Upper lobe of right lung (tissue), 1 donor: ENCODE measurements around the gene STARD10. TPM values are rescaled to one million over a fixed set of nuclear protein-coding genes. Genes with fewer than 3 reads are reported as not detected.
A peak's percentile ranks its signal among the peaks of the same experiment; 100 is the strongest.

Source experiments
- ATAC-seq: fragments of 200-7000 bp; cut with Tn5 transposase; one replicate; pipeline ENCODE4 v1.9.1; 2020; ENCODE audit warnings: mild to moderate bottlenecking, moderate library complexity
- DNase-seq: peaks from one replicate; pipeline ENCODE4 v3.0.0-alpha.2; 2020
- H3K27ac ChIP-seq: fragments of 200-600 bp; one replicate; pipeline ENCODE4 v1.8.0; 2022
- H3K27me3 ChIP-seq: fragments of 200-600 bp; one replicate; pipeline ENCODE4 v1.8.0; 2022; ENCODE audit warnings: mild to moderate bottlenecking
- H3K36me3 ChIP-seq: fragments of 200-600 bp; one replicate; pipeline ENCODE4 v1.8.0; 2022
- H3K4me1 ChIP-seq: fragments of 200-600 bp; one replicate; pipeline ENCODE4 v1.8.0; 2022
- H3K4me3 ChIP-seq: fragments of 200-600 bp; one replicate; pipeline ENCODE4 v1.8.0; 2022; ENCODE audit warnings: mild to moderate bottlenecking
- H3K9me3 ChIP-seq: fragments of 200-600 bp; one replicate; pipeline ENCODE4 v1.8.0; 2022
- CTCF ChIP-seq: fragments of 200-600 bp; IDR thresholded peaks from one replicate; pipeline ENCODE4 v1.8.0; 2022; ENCODE audit warnings: antibody characterized with exemption
- intact Hi-C: fragments of 100-400 bp; cut with DNase I; formaldehyde crosslinking; loops from one replicate; pipeline ENCODE4 v1.11.0; 2022
- total RNA-seq: library from RNA; stranded (reverse); fragmentation: NEBNext Ultra II Directional; extraction: Animal tissue kit (Norgen Biotek cat#: 25700); gene quantifications from one replicate; pipeline ENCODE4 v1.2.1, GENCODE V29; 2021
- donor health status: DM: no; HTN: yes; CAD: no; lungs with severe emphysema.

Gene STARD10
- total RNA-seq, 1 donor from 2014 or later = 116 TPM

GRCh38 chr11:72782081-72782920 lies 11.5 kb downstream of the STARD10 start:
- DNase-seq (no peak), ATAC-seq (peak; percentile 12)
- H3K9me3 ChIP-seq = no peaks in the 10 kb centered on the region
- intact Hi-C loops = no loop called here
- no peak for TF ChIP-seq CTCF
- H3K4me1 ChIP-seq = peaks cover 33% of the 10 kb centered on the region
- no peaks in the 10 kb centered on the region for H3K36me3 ChIP-seq
- no peak overlapping the region for H3K27ac ChIP-seq
- no peaks in the 10 kb centered on the region for H3K27me3 ChIP-seq
- H3K4me3 ChIP-seq = peak overlapping the region; percentile 58

GRCh38 chr11:72781313-72782080 lies 12.3 kb downstream of the STARD10 start:
- peak; percentile 37 for ATAC-seq
- intact Hi-C loops = no loop called here

GRCh38 chr11:72781063-72781312 lies 12.9 kb downstream of the STARD10 start:
- DNase-seq = peak; percentile 85
- Histone ChIP-seq H3K27me3 (no peaks in the 10 kb centered on the region), H3K27ac (peak overlapping the region; percentile 66), H3K9me3 (no peaks in the 10 kb centered on the region), H3K4me1 (peaks cover 36% of the 10 kb centered on the region), H3K36me3 (no peaks in the 10 kb centered on the region), H3K4me3 (peak overlapping the region; percentile 58)
- intact Hi-C loops = no loop called here
- no peak for TF ChIP-seq CTCF
- ATAC-seq = peak; percentile 47

More at GRCh38 chr11:72781313-72782080, 12.3 kb downstream of the STARD10 start:
- H3K9me3 ChIP-seq = no peaks in the 10 kb centered on the region
- peak; percentile 80 for DNase-seq
- TF ChIP-seq CTCF = no peak
- H3K27me3 ChIP-seq = no peaks in the 10 kb centered on the region
- peak overlapping the region; percentile 66 for H3K27ac ChIP-seq
- peaks cover 35% of the 10 kb centered on the region for H3K4me1 ChIP-seq
- no peaks in the 10 kb centered on the region for H3K36me3 ChIP-seq
- peak overlapping the region; percentile 58 for H3K4me3 ChIP-seq

GRCh38 chr11:72780296-72781062 lies 13.4 kb downstream of the STARD10 start:
- TF ChIP-seq CTCF = no peak
- no peak for DNase-seq
- H3K9me3 ChIP-seq = no peaks in the 10 kb centered on the region
- ATAC-seq = no peak
- intact Hi-C loops = no loop called here
- peaks cover 36% of the 10 kb centered on the region for H3K4me1 ChIP-seq
- no peaks in the 10 kb centered on the region for H3K27me3 ChIP-seq
- no peaks in the 10 kb centered on the region for H3K36me3 ChIP-seq
- H3K4me3 ChIP-seq = peak overlapping the region; percentile 58
- H3K27ac ChIP-seq = peak overlapping the region; percentile 66

- no peak for TF ChIP-seq CTCF
- peaks cover 36% of the 10 kb centered on the region for H3K4me1 ChIP-seq
- H3K27ac ChIP-seq = no peak overlapping the region
- no peaks in the 10 kb centered on the region for H3K9me3 ChIP-seq
- H3K27me3 ChIP-seq = no peaks in the 10 kb centered on the region
- peak overlapping the region; percentile 58 for H3K4me3 ChIP-seq
- DNase-seq = no peak
- no peaks in the 10 kb centered on the region for H3K36me3 ChIP-seq
- intact Hi-C loops = no loop called here
- ATAC-seq = no peak
These were observed 14.2 kb downstream of the STARD10 start for GRCh38 chr11:72779495-72780128.
